Measurements from ENCODE around the gene RNF130.

DNA sequence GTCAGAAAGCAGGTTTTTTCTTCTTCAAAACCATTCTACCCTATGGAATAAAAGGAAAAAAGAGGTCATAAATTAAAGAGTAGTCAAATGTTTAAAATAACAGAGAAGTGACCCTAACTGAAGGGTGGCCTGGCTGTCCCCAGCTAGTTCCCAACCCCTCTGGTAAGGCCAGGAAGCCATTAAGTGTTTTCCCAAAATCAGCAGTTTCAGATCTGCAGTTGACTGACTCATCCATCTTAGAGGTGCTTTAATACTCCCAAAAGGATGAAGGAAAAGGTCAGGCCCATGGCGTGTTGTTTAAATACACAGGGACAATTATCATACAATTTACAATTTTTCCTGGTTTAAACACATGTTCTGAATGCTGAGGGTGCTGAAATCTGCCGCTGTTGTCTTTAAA is 115.9 kb downstream of the RNF130 start:
- TF ChIP-seq, protein P1, sequence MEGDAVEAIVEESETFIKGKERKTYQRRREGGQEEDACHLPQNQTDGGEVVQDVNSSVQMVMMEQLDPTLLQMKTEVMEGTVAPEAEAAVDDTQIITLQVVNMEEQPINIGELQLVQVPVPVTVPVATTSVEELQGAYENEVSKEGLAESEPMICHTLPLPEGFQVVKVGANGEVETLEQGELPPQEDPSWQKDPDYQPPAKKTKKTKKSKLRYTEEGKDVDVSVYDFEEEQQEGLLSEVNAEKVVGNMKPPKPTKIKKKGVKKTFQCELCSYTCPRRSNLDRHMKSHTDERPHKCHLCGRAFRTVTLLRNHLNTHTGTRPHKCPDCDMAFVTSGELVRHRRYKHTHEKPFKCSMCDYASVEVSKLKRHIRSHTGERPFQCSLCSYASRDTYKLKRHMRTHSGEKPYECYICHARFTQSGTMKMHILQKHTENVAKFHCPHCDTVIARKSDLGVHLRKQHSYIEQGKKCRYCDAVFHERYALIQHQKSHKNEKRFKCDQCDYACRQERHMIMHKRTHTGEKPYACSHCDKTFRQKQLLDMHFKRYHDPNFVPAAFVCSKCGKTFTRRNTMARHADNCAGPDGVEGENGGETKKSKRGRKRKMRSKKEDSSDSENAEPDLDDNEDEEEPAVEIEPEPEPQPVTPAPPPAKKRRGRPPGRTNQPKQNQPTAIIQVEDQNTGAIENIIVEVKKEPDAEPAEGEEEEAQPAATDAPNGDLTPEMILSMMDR (IDR thresholded peaks at IDR 0.05): no peak
- no peak for TF ChIP-seq POLR2A (IDR thresholded peaks at IDR 0.05)
- no peak for TF ChIP-seq POLR2AphosphoS5 (IDR thresholded peaks at IDR 0.05)

Measured in prostate gland (tissue), 2 donors.